Testis (tissue), 2 donors: ENCODE data around the gene VPS52.

Source experiments
- CTCF ChIP-seq, 3 experiments: fragments of 450-650 bp in 2 of 3; fragments of 200-600 bp in 1 of 3; sonication (generic) in 1 of 3; IDR thresholded peaks; one replicate each; pipeline ENCODE4 v1.5.1; 2016 to 2019; ENCODE audit warnings: antibody characterized with exemption in 3 of 3, mild to moderate bottlenecking in 2 of 3, moderate library complexity in 1 of 3
- POLR2A ChIP-seq: fragments of 450-650 bp; IDR thresholded peaks from one replicate; pipeline ENCODE4 v1.6.1; 2017; ENCODE audit warnings: antibody characterized with exemption, mild to moderate bottlenecking, moderate library complexity

- TF ChIP-seq CTCF (IDR thresholded peaks at IDR 0.05) (no peak), POLR2A (no peak)
Observed at GRCh38 chr6:33318426-33319073, 46.9 kb upstream of the VPS52 start.
